Adipocyte (in vitro differentiated cells): ENCODE data around the gene KCTD2.
"Not testable (repeated sequence)": the region's sequence is repeated elsewhere in the genome, so short reads cannot be mapped to it uniquely, and the experiment has no call there.

Source experiments
- DNase-seq: peaks from one replicate; pipeline ENCODE4 v3.0.0-alpha.2; 2015; ENCODE audit warnings: low read depth
- H3K27me3 ChIP-seq: replicated peaks from 2 replicates; pipeline ENCODE4 v1.7.0; 2013; ENCODE audit warnings: mild to moderate bottlenecking, low read length, moderate library complexity; ENCODE audit not compliant: control insufficient read depth, insufficient read depth
- H3K36me3 ChIP-seq: 2 replicates; pipeline ENCODE4 v1.7.0; 2013; ENCODE audit warnings: low read length, mild to moderate bottlenecking, moderate library complexity; ENCODE audit not compliant: control insufficient read depth, insufficient read depth, severe bottlenecking
- H3K4me1 ChIP-seq: 2 replicates; pipeline ENCODE4 v1.7.0; 2013; ENCODE audit warnings: mild to moderate bottlenecking, low read length, moderate library complexity; ENCODE audit not compliant: control insufficient read depth, insufficient read depth
- H3K4me3 ChIP-seq: 2 replicates; pipeline ENCODE4 v1.7.0; 2013; ENCODE audit warnings: mild to moderate bottlenecking, low read length, moderate library complexity
- H3K9ac ChIP-seq: 2 replicates; pipeline ENCODE4 v1.7.0; 2013; ENCODE audit warnings: mild to moderate bottlenecking, low read length, moderate library complexity
- H3K9me3 ChIP-seq: 2 replicates; pipeline ENCODE4 v1.7.0; 2013; ENCODE audit warnings: mild to moderate bottlenecking, low read length, moderate library complexity; ENCODE audit not compliant: control insufficient read depth

KCTD2 gene

GRCh38 chr17:75024686-75025397 is 22.2 kb upstream of the KCTD2 start:
- no peak overlapping the region for H3K9ac ChIP-seq
- H3K9me3 ChIP-seq = peaks cover 4% of the 10 kb centered on the region
- peaks cover 28% of the 10 kb centered on the region for H3K36me3 ChIP-seq
- H3K27me3 ChIP-seq = no peaks in the 10 kb centered on the region
- no peak overlapping the region for H3K4me3 ChIP-seq
- no peaks in the 10 kb centered on the region for H3K4me1 ChIP-seq
- DNase-seq = no peak

DNA sequence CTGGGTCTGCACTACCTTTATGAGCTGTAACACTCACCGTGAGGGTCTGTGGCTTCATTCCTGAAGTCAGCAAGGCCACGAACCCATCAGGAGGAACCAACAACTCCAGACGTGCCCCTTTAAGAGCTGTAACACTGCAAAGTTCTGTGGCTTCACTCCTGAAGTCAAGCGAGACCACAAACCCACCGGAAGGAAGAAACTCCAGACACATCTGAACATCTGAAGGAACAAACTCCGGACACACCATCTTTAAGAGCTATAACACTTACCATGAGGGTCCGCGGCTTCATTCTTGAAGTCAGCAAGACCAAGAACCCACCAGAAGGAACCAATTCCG is 21.7 kb upstream of the KCTD2 start:
- not testable (repeated sequence) for H3K27me3 ChIP-seq, DNase-seq, H3K4me1 ChIP-seq, H3K4me3 ChIP-seq, H3K9me3 ChIP-seq, H3K9ac ChIP-seq
- H3K36me3 ChIP-seq = peaks cover 25% of the 10 kb centered on the region

GRCh38 chr17:75026650-75027049 is 20.4 kb upstream of the KCTD2 start:
- Histone ChIP-seq H3K36me3 (peaks cover 12% of the 10 kb centered on the region), H3K9me3 (peaks cover 11% of the 10 kb centered on the region)
- not testable (repeated sequence) for H3K27me3 ChIP-seq, H3K4me1 ChIP-seq, H3K4me3 ChIP-seq, H3K9ac ChIP-seq, DNase-seq

DNA sequence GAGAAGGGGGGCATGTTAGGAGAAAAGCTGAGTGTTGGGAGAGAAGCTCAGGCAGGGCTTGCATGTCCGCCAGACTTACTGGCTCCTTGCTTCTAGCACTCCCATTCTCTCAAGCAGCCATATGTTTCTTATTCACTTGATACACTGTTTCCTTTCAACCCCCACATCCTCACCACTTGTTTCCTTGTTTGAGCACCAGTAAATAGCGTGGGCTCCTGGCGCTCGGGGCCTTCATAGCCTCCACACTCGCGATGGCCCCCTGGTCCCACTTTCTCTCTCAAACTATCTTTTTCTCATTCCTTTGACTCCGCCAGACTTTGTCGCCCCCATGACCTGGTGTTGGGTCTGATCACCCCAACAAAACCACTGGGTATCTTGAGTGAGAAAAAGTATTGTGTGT is 16.9 kb upstream of the KCTD2 start:
- H3K9me3 ChIP-seq = peaks cover 11% of the 10 kb centered on the region
- no peaks in the 10 kb centered on the region for H3K36me3 ChIP-seq
- H3K4me3 ChIP-seq = no peak overlapping the region
- DNase-seq = no peak
- no peaks in the 10 kb centered on the region for H3K27me3 ChIP-seq
- H3K4me1 ChIP-seq = peaks cover 20% of the 10 kb centered on the region
- H3K9ac ChIP-seq = no peak overlapping the region

- H3K4me3 ChIP-seq = peak overlapping the region; percentile 97
These were observed 14.9 kb upstream of the KCTD2 start for GRCh38 chr17:75031972-75032719.

DNA sequence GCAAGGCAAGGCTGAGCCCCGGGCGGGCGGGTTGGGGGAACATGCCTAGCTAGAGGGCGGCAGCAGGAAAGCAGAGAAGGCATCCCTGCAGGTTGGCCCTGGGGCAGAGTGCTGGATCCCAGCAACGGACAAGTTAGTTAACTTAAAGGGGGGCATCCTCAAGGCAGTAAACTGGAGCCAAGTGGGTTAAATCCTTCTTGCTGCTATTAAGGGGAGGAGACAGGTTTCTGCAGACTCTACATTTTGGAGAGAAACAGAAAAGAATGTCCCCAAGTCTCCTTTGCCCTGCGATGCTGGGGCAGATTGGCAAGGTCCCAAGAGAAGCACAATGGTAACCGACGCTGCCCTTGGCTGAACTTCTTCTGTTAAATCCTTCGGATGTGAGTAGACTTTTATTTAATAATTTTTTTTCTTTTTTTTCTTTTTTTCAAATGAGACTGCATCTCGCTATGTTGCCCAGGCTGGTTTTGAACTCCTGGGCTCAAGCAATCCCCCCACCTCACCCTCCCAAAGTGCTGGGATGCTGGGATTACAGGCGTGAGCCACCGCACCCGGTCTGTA is 14.2 kb upstream of the KCTD2 start:
- Histone ChIP-seq H3K9me3 (peaks cover 11% of the 10 kb centered on the region), H3K4me1 (peaks cover 38% of the 10 kb centered on the region), H3K36me3 (no peaks in the 10 kb centered on the region), H3K9ac (peak overlapping the region; percentile 27), H3K27me3 (no peaks in the 10 kb centered on the region), H3K4me3 (peak overlapping the region; percentile 97)
- peak; percentile 43 for DNase-seq

More at GRCh38 chr17:75031972-75032719, 14.9 kb upstream of the KCTD2 start:
- Histone ChIP-seq H3K36me3 (no peaks in the 10 kb centered on the region), H3K27me3 (no peaks in the 10 kb centered on the region), H3K9me3 (peaks cover 11% of the 10 kb centered on the region), H3K4me1 (peaks cover 38% of the 10 kb centered on the region), H3K9ac (peak overlapping the region; percentile 2)
- DNase-seq = peak; percentile 89

- Histone ChIP-seq H3K9me3 (peaks cover 11% of the 10 kb centered on the region), H3K36me3 (peaks cover 4% of the 10 kb centered on the region), H3K4me3 (peak overlapping the region; percentile 97), H3K4me1 (peaks cover 38% of the 10 kb centered on the region), H3K27me3 (no peaks in the 10 kb centered on the region), H3K9ac (peak overlapping the region; percentile 97)
- DNase-seq = peak; percentile 96
These were observed 13.4 kb upstream of the KCTD2 start for GRCh38 chr17:75033346-75034235.

- Histone ChIP-seq H3K27me3 (no peaks in the 10 kb centered on the region), H3K9ac (peak overlapping the region; percentile 97), H3K4me1 (peaks cover 38% of the 10 kb centered on the region), H3K9me3 (peaks cover 11% of the 10 kb centered on the region), H3K36me3 (peaks cover 12% of the 10 kb centered on the region), H3K4me3 (peak overlapping the region; percentile 97)
- peak; percentile 89 for DNase-seq
These were observed 12.7 kb upstream of the KCTD2 start for GRCh38 chr17:75034236-75034908.

- peak overlapping the region; percentile 67 for H3K9ac ChIP-seq
- H3K4me1 ChIP-seq = peaks cover 37% of the 10 kb centered on the region
- H3K36me3 ChIP-seq = peaks cover 36% of the 10 kb centered on the region
- no peaks in the 10 kb centered on the region for H3K27me3 ChIP-seq
- DNase-seq = no peak
- H3K4me3 ChIP-seq = peak overlapping the region; percentile 50
- H3K9me3 ChIP-seq = no peaks in the 10 kb centered on the region
These were observed 10.3 kb upstream of the KCTD2 start for GRCh38 chr17:75036643-75037268.

DNA sequence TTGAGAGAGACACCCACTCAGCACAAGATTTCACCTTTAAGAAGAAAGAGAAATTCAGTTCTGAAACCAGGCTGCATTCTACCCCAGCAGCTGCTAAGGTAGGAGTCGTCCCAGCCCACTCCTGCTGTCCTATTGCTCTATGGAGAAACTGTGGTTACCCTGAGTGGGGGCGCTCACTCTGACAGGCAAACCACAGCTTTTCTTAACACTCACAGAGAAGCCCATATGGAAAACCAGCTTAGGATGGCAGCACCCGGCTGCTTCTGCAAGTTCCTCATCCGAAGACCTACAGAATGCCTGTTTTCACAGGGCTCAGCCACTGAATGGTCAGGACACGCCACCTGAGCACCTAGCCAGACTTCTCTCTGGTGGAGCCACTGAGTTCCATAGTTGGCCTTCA is 7.8 kb upstream of the KCTD2 start:
- no peak overlapping the region for H3K4me3 ChIP-seq
- H3K9me3 ChIP-seq = no peaks in the 10 kb centered on the region
- peaks cover 21% of the 10 kb centered on the region for H3K4me1 ChIP-seq
- no peak overlapping the region for H3K9ac ChIP-seq
- peaks cover 43% of the 10 kb centered on the region for H3K36me3 ChIP-seq
- no peaks in the 10 kb centered on the region for H3K27me3 ChIP-seq
- DNase-seq = no peak
